HCT116 (cell line): Measurements from ENCODE around the gene EDEM3.

Source experiments
- CBX3 ChIP-seq: IDR thresholded peaks from 2 replicates; pipeline ENCODE4 v1.6.1; 2012; ENCODE audit warnings: low read depth
- CTCF ChIP-seq, 3 experiments: fragments of 200-600 bp in 1 of 3; sonication (generic) in 1 of 3; IDR thresholded peaks in 2 of 3; conservative IDR thresholded peaks in 1 of 3; 2 replicates each; pipeline ENCODE4 v1.5.1; 2012 to 2017; ENCODE audit warnings: low read depth in 2 of 3, low read length in 2 of 3, antibody characterized with exemption in 1 of 3, borderline replicate concordance in 1 of 3, control low read depth in 1 of 3, mild to moderate bottlenecking in 1 of 3, mixed read lengths in 1 of 3, mixed run types in 1 of 3, moderate library complexity in 1 of 3; ENCODE audit not compliant: insufficient read depth in 1 of 3
- EZH2phosphoT487 ChIP-seq: fragments of 200-600 bp; IDR thresholded peaks from 2 replicates; pipeline ENCODE4 v1.6.1; 2018; ENCODE audit warnings: antibody characterized with exemption, borderline replicate concordance
- JUND ChIP-seq: IDR thresholded peaks from 2 replicates; pipeline ENCODE4 v1.6.1; 2012
- POLR2A ChIP-seq: IDR thresholded peaks from 2 replicates; pipeline ENCODE4 v1.7.0; 2011; ENCODE audit warnings: borderline replicate concordance; ENCODE audit not compliant: insufficient read depth, insufficient read length; ENCODE audit errors: extremely low read depth
- SP1 ChIP-seq: IDR thresholded peaks from 2 replicates; pipeline ENCODE4 v1.6.1; 2012; ENCODE audit warnings: low read depth
- ZFX ChIP-seq: fragments of 450-650 bp; IDR thresholded peaks from 2 replicates; pipeline ENCODE4 v1.6.1; 2017

GRCh38 chr1:184660462-184661191 lies 94.0 kb downstream of the EDEM3 start:
- TF ChIP-seq SP1 (no peak), POLR2A (no peak), CTCF (IDR thresholded peaks at IDR 0.05 in 2 of 3, conservative IDR thresholded peaks at IDR 0.05 in 1 of 3; ENCODE audit: borderline replicate concordance in 1 of 3, insufficient read depth in 1 of 3, low read depth in 2 of 3, low read length in 2 of 3) (no peak), JUND (no peak), EZH2phosphoT487 (no peak), CBX3 (no peak), ZFX (no peak)
